T1000 (cell line): ENCODE data around the gene PPM1E.
A peak's percentile ranks its signal among the peaks of the same experiment; 100 is the strongest.
"Not testable (repeated sequence)": the region's sequence is repeated elsewhere in the genome, so short reads cannot be mapped to it uniquely, and the experiment has no call there.

Source experiments
- DNase-seq: peaks from one replicate; lab custom pipeline; 2025; ENCODE audit warnings: mixed read lengths; lab: John Stamatoyannopoulos, UW

The PPM1E gene

GRCh38 chr17:58755577-58756245 lies at the start of gene PPM1E:
PPM1E (plus strand) TSS chr17:58755854.
- peak; percentile 64 for DNase-seq

GRCh38 chr17:58706351-58707140 lies 49.1 kb upstream of the PPM1E start:
- no peak for DNase-seq

- DNase-seq = no peak
Measured at GRCh38 chr17:58710948-58711552, 44.6 kb upstream of the PPM1E start.

- no peak for DNase-seq
Measured at GRCh38 chr17:58722274-58722673, 33.4 kb upstream of the PPM1E start.

GRCh38 chr17:58722696-58723095 lies 33.0 kb upstream of the PPM1E start:
- DNase-seq = no peak

- DNase-seq = no peak
Measured at GRCh38 chr17:58728798-58729197, 26.9 kb upstream of the PPM1E start.

- DNase-seq = no peak
Measured at GRCh38 chr17:58730937-58731336, 24.7 kb upstream of the PPM1E start.

- DNase-seq = no peak
Measured at GRCh38 chr17:58734040-58734439, 21.6 kb upstream of the PPM1E start.

GRCh38 chr17:58734811-58735210 lies 20.8 kb upstream of the PPM1E start:
- no peak for DNase-seq

- no peak for DNase-seq
Measured at GRCh38 chr17:58741121-58741625, 14.5 kb upstream of the PPM1E start.

GRCh38 chr17:58747674-58748073 lies 8.0 kb upstream of the PPM1E start:
- DNase-seq = no peak

- not testable (repeated sequence) for DNase-seq
Measured at GRCh38 chr17:58749627-58750026, 6.0 kb upstream of the PPM1E start.

GRCh38 chr17:58753026-58753425 lies 2.6 kb upstream of the PPM1E start:
- no peak for DNase-seq

GRCh38 chr17:58755269-58755576 lies 431 bp upstream of the PPM1E start:
- DNase-seq = no peak

GRCh38 chr17:58756246-58757161 lies 850 bp downstream of the PPM1E start:
- no peak for DNase-seq

- DNase-seq = no peak
Measured at GRCh38 chr17:58757162-58757613, 1.5 kb downstream of the PPM1E start.

- DNase-seq = no peak
Measured at GRCh38 chr17:58758890-58759289, 3.2 kb downstream of the PPM1E start.

- DNase-seq = no peak
Measured at GRCh38 chr17:58759522-58759921, 3.9 kb downstream of the PPM1E start.

- no peak for DNase-seq
Measured at GRCh38 chr17:58760248-58760647, 4.6 kb downstream of the PPM1E start.

- DNase-seq = no peak
Measured at GRCh38 chr17:58763263-58763662, 7.6 kb downstream of the PPM1E start.

GRCh38 chr17:58764373-58764772 lies 8.7 kb downstream of the PPM1E start:
- no peak for DNase-seq

- DNase-seq = not testable (repeated sequence)
Measured at GRCh38 chr17:58778482-58778881, 22.8 kb downstream of the PPM1E start.
